GM10266 (cell line): ENCODE data around the gene USP10.

Experiments used
- DNase-seq: peaks from one replicate; pipeline ENCODE4 v3.0.0; 2012; ENCODE audit errors: extremely low spot score
- TF ChIP-seq, protein P1 (sequence below): IDR thresholded peaks from 2 replicates; pipeline ENCODE4 v1.5.1; 2012; ENCODE audit warnings: mild to moderate bottlenecking, low read depth; ENCODE audit not compliant: control insufficient read depth, insufficient read depth; ENCODE audit errors: missing control alignments

Gene USP10

DNA sequence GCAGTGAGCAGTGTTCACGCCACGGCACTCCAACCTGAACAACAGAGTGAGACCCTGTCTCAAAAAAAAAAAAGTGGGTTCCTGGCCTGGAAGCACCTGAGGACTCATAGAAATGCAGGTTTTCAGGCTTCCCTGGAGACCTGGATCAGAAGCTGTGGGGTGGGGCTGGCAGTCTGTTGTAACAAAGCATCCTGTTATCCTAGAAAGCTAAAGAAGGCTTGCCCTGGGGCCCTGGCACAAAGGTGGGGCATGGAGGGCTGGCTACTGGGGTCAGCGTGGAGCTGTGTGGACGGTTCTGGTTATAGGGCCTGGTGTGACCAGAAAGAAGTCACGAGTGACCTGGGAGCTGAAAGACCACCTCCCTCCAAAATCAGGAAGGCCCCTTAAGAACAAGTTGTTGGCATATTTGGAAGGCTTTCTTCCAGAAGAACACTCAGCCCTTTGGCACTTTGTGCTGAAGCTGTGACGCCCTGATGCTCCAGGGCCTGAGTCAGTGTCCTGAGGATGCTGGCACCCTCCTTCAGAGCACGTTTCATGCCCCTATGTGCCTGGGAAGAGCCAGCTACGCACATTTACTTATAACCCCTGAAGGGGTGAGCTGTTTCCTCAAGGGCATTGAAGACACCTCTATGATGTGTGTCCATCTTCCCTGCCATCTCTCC, 126.2 kb downstream of the USP10 start:
- no peak for DNase-seq
- TF ChIP-seq, protein P1, sequence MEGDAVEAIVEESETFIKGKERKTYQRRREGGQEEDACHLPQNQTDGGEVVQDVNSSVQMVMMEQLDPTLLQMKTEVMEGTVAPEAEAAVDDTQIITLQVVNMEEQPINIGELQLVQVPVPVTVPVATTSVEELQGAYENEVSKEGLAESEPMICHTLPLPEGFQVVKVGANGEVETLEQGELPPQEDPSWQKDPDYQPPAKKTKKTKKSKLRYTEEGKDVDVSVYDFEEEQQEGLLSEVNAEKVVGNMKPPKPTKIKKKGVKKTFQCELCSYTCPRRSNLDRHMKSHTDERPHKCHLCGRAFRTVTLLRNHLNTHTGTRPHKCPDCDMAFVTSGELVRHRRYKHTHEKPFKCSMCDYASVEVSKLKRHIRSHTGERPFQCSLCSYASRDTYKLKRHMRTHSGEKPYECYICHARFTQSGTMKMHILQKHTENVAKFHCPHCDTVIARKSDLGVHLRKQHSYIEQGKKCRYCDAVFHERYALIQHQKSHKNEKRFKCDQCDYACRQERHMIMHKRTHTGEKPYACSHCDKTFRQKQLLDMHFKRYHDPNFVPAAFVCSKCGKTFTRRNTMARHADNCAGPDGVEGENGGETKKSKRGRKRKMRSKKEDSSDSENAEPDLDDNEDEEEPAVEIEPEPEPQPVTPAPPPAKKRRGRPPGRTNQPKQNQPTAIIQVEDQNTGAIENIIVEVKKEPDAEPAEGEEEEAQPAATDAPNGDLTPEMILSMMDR, result no peak

DNA sequence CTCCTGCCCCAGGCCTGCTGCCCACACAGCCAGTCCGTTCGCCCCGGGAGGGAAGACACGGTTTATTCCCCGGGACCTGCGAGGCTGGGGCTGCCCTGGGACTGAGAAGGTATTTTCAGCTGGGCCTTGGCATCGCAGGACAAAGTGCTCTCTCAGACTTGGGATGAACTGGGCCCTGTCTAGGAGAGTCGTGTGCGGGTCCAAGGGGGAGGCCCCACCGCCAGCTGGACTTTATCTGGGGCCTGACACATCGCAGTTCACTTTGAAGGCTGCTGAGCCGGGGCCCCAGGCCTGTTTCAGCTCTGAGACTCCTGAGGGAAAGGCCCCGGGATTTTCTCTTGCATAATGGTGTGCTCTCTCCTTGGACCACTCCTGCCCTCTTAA, 126.8 kb downstream of the USP10 start:
- TF ChIP-seq, protein P1, result no peak
- no peak for DNase-seq

DNA sequence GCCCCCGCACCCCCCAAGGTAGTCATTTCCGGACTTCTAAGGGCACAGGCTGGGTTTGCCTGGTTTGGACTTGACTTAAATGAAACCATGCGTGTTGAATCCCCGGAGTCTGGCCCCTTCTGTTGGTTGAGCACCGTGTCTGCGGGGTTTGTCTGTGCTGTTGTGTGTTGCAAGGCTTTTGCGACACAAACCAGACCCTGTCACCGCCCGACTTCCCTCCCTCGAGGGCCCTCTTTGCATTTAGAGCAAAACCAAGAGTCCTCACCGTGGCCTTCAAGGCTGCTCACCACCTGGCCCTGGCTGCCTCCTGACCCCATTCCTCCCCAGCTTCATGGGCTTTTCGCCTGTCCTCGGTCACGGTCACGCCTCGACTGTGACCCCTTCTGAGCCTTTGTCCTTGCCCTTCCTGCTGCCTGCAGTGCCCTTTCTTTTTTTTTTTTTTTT, 127.4 kb downstream of the USP10 start:
- no peak for DNase-seq
- TF ChIP-seq, protein P1, result no peak

DNA sequence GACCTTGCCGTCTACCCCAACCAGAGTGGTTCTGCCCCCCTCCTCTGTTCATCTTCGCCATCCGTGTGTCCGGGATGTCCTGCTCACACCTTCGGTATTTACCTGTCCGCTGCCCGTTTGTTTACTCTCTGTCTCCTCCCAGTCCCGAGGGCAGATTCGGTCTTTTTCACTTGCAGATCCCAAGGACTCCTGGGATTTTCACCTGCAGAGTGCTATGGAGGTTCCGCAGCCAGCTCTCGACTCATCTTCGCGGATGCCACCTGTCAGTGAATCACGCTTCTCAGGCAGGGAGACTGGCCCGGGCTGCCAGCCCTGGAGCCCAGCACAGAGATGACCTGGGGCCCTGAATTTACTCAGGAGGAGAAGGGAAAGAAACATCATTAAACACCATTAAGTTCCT, 128.1 kb downstream of the USP10 start:
- TF ChIP-seq, protein P1, result no peak

DNA sequence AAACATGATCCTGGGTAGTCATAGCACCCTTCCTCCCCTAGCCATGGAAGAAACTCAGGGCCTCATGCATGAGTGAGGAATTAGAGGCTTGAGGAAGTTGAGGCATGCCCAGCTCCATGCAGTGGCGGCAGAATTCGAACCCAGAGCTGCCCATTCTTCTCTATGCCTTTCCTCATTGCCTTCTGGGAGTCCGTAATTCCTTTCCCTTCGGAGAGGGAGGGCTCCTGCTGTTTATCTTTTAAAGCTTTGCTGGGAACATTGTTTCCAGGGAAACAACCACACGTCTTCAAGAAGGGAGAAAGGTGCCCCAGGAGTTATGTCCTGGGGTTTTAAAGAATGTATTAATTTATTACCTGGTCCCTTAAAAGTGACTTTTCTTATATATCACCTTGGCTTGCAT, 128.5 kb downstream of the USP10 start:
- no peak for DNase-seq
- TF ChIP-seq, protein P1, result no peak

More for the DNA sequence above, 128.1 kb downstream of the USP10 start:
- DNase-seq, result no peak
